Measurements from ENCODE around the gene ITIH2.

- TF ChIP-seq CTCF (IDR thresholded peaks at IDR 0.05; ENCODE audit: low read length) (no peak), EZH2phosphoT487 (IDR thresholded peaks at IDR 0.05; ENCODE audit: low read length) (no peak)
These were observed 85.6 kb downstream of the ITIH2 start for GRCh38 chr10:7788639-7789286.
